Endometrial microvascular endothelial cells (primary cell): ENCODE measurements around the gene GPHN. TPM values are rescaled to one million over a fixed set of nuclear protein-coding genes. Genes with fewer than 3 reads are reported as not detected.

ENCODE experiments used
- in situ Hi-C: cut with HindIII; loops from 2 replicates; pipeline ENCODE4 v1.10.0; 2017; ENCODE audit warnings: low sequenced_read_pairs, low pct_unique_long_range_greater_than_20kb; ENCODE audit errors: inconsistent ontology term
- total RNA-seq: library from RNA; depleted of rRNA; stranded (reverse); fragments of >200 nt; gene quantifications from one replicate; pipeline ENCODE4 v1.2.3, GENCODE V29; 2015; ENCODE audit errors: inconsistent ontology term

Gene GPHN
- total RNA-seq, 1 donor from 2014 or later: 38.3 TPM

DNA sequence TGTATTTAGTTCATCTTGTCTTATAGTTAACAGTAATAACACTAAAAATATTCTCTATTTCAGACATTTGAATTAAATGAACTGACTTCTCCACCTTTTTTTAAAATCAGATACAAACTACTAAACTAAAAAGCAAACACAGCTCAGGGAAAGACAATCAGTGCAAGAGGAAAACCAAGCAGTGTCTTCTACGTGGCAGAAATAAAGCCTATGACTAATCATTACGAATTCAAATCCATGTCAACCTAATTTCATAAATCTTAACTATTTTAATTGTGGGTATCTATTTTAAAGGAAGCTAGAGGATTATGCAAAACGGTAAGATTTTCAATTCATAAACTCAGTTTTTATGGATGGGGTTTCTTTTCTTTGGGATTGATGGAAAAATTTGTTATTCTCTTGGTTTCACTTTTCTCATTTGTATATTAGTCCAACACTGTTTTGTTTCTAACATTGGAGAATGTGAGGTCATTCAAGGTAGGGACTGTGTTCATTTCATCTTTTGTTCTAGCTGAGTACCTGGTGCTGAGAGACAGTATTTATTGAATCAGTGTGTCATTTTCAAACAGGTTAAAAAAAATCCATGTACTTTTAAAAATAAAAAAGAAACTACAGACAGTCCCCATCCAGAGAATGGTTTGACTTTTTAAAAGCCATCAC lies 720.5 kb downstream of the GPHN start:
- in situ Hi-C loops: no loop called here

Other genes starting within 250 kb of the GPHN start
- not detected for gene CCDC196, start 21.8 kb upstream of the GPHN start, total RNA-seq